GM19438 (cell line): ENCODE results near the gene C1QTNF12.

Experiments used
- ATAC-seq: cut with Tn5 transposase; IDR thresholded peaks from one replicate; pipeline ENCODE4 v1.9.1; 2021; ENCODE audit warnings: low read depth; ENCODE audit not compliant: unreplicated experiment

The C1QTNF12 gene

DNA sequence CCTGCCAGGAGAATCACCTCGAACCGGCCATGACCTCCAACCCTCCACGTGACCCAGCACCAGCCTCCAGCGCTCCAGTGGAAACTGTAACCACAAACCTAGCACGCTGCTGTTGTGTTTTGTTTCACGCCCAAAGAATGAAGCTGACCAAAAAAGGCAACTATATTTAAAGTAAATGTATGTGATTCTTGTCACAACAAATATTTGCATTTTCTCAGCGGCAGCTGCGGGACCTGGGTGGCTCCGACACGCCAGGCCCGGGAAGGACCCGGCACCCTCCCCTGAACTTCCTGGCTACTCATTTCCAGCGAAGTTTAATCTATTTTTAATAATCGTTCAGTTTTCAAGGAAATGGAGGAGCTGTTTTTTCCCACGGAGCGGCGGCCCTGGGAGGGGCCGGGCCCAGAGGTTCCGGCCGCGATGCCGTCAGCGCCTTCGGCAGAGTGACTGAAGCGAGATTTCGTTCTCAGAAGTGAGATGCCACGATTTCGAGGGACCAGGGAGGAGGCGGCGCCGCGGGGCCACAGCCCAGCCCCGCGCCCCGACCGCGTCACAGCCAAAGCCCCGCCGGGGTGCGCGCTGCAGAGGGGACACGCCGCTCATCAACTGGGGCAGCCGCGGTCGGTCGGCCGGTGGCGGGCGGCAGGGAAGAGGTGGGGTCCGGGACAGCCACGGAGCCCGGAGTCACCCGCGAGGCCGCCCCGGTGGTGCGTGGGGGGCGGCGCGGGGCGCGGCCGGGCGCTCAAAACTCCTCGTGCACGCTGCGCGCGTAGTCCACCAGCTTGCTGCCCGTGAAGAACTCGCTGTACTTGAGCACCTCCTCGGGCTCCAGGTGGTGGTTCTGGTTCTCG, 29.5 kb downstream of the C1QTNF12 start:
- ATAC-seq, result no peak

DNA sequence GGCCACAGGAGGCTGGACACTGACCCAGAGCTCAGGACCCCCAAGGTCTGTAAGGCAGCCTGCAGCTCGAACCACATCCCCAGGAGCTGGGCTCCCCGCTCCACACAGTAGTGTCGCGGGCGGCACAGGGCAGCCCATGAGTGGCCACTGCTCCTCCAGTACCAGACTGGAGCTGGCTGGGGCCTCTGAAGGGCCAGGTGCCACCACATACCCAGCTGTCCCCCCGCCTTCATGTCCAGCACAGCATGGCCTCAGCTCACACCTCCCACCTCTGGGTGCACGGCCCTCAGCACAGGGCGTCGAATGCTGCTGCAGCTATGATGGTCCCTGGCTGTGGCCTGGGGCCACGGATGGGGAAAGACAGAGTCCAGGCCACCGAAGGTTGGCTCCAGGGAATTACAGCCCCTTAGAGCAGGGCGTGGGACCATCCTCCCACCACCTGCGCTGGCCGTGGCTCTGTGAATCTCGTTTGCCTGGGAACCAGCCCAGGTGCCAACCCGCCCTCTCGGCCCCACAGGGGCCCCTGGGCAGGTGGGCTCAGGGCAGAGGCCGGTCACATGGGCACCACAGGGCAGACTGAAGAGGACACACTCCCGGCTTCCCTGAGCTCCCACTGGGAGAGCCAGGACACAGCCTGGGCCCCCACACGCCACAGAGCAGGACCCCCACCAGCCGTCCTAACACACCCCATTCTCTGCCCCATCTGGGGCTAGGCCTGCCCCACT, 30.5 kb downstream of the C1QTNF12 start:
- ATAC-seq, result no peak

DNA sequence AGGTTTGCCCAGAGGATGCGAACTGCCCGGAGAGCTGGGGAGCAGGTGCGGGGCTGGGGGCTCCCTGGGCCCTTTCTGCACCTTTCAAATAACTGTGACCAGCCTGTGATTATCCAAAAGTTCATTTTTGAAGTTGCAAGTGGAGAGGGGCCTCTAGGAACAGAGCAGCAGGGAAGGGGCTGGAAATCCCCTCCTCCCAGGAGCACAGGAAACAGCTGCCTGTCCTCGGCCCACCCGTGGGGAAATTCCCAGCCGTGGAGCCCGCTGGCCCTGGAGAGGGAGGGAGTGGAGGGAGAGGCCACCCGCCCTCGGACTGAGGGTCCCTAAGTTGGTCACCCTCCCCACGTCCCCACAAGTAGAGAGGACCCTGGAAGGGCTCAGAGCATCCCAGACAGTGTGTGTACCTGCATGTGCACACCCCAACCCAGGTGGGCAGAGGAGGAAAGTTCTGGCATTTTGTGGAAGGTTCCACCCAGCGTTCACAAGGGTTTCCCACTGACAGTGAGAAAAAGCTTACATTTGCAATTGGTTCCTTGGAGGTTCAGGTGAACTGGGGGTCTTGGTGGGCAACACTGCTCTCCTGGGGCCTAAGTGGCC, 31.3 kb downstream of the C1QTNF12 start:
- ATAC-seq, result no peak

DNA sequence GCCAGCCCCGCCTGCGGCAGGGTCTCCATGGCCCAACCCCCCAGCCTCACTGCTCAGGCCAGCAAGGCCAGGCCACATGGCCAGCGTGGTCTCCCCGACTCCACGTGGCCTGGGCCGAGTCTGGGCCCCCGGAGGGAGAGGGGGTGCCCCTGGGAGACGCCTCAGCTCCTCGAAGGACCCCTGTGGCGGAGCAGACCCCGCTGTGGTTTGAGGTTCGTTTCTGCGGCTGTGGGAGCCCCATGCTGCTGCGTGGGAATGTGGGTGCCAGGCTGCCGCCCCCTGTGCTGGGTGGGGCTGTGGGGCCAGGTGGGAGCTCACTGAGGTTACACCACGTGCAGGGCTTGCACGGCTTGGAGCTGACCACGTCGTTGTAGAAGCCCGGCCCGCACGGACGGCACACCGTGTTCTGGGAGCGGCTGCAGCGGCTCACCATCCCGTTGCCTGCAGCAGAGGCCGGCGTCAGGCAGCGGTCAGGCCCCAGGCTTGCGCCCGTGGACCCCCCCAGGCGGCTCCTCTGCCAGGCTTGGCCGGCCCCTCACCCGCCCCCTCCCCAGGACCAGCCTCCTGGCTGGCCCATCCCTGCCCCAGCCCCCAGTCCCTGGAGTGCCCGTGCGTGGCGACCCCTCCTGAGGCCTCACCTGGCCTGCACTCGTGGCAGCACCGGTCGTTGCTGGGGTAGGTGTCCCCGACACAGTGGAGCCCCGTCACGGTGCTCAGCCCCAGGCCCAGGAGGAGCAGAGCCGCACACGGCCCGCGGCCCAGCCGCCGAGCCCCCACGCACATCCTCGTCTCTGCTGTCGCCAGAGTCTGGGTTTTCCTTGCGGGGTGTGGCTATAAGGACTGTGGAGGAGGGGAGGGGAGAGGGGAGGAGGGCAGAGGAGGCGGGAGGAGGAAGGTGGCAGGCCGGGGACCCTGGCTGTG, 32.9 kb downstream of the C1QTNF12 start, which contains the start of gene TNFRSF4:
TNFRSF4 (minus strand) TSS at position 809 of the 921 bp plus-strand sequence; CDS start at position 783, 26 bp downstream.
- ATAC-seq, result no peak

DNA sequence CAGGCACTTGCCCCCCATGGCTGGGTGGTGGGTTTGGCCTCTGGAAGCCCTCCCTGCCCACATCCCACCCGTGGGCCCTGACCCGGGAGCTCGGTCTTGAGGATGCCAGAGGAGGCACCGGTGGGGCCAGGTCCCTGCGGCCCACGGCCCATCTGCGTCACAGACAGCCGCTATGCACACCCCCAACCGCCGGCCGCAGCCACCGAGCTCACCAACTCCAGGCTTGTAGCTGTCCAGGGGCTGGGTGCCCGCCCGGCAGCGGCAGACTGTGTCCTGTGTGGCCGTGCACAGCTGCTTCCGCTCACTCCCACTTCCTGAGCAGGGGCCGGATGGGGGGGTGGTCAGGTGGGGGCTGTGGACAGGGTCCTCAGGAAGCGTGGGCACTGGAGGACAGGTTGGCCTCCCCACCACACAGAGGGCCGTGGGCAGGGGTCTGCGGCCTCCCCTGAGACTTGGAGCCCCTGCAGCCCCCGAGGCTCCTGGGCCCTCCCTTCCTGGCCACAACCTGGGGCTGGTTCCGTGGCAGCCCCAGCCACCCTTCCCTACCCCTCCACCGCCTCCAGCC, 33.7 kb downstream of the C1QTNF12 start:
- ATAC-seq, result no peak

DNA sequence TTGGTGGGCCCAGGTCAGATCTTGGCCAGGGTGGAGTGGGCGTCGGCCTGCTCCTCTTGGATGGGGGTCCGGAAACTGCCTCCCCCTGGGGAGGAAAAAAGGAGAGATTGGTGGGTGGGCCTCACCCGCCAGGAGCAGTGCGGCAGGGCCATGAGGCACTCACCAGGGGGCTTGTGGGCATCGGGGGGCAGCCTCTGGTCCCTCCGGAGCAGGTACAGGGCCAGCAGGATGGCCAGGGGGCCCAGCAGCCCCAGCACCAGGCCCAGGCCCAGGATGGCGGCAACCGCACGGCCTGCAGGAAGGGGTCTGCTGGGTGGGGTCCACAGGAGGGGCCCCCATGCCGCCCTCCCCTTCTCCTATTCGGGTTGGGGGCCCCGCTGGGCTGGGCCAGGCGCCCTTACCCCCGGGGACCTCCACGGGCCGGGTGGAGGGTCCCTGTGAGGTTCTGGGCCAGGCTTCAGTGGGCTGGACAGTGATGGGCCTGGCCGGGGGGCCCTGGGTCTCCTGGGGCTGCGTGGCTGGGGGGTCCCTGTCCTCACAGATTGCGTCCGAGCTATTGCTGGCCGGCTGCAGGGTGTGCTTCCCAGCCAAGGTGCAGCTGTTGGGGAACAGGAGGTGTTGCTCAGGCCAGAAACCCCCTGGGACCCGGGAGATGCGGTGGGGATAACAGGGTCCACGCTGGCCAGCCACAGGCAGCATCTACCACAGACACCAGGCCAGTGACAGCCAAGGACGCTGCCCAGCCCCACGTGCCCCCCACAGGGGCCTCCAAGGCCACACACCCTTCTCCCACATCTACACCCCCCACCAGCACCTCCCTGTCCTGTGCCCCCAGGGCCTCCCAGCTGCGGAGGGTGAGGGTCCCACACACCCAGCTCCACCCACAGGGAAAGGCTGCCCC, 34.7 kb downstream of the C1QTNF12 start:
- ATAC-seq, result no peak

DNA sequence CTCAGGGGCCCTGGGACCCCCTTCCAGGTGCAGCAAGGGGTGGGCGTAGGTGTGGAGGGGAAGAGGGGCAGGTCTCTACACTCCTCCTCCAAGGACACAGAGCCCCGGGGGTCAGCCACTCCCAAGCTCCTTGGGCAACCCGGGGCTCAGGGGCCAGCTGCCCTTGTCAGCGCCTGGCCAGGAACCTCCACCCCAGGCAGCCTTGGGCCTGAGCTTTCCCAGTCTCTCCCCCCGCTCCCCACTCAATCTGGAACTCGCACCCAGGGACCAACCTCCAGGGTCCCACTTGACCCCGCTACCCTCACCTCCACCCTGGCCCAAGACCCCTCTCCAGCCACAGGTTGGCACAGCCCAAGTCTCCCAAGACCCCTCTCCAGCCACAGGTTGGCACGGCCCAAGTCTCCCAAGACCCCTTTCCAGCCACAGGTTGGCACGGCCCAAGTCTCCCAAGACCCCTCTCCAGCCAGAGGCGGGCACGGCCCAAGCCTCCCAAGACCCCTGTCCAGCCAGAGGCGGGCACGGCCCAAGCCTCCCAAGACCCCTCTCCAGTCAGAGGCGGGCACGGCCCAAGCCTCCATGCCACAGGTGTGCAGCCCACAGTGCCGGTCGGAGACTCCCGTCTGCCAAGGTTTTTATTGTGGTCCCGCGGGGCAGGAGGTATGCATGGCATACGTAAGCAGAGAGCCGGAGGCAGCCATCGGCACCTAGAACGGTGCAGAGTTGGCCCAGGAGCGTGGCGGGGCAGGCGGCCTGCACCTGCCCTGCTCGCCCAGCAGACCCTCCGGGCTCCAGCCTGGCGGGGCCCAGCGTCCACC, 35.6 kb downstream of the C1QTNF12 start:
- ATAC-seq, result no peak

DNA sequence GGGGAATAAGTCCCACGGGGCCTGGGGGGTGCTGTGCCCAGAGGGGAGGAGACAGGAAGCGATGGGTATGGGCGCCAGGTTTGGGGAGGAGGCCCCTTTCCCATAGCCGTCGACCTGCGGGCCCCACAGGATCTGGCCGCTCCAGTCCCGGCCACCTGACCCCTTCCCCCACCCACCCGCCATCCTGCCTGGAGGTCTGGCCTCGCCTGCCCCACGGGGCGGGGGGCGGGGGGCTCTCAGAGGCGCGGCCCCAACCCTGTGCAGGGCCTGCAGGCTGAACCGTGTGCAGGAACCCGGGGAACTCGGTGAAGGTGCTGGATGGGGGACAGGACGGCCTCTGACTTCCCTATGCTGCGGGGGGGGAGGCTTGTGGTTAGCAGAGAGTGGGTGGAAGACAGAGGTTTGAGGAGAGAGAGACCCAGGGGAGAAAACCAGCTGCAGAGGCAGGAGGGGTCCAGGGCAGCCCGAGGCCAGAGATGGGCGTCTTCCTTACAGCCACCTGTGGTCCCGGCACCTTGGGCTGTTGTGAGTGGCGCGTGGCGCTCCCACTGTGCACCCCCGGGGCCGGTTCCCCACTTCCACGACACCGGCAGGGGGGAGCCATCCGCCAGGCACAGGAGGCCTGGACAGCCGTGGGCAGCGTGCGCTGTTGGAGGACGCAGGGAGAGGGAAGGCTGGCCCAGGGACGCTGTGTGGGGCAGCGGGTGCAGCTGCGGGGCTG, 37.6 kb downstream of the C1QTNF12 start:
- ATAC-seq, result no peak

DNA sequence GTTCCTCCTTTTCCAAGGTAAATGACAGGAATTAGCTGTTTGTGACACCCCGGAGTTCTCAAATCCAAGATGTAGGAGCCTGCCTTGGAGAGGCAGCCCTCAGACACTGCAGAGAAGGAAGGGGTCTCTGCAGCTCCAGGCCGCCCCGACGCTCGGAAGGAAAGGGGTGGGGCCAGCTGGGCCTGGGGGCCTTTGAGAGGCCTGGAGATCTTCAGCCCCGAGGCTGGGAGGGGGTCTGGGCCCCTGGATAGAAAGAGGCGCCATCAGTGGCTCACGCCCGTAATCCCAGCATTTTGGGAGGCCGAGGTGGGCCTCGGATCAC, 39.0 kb downstream of the C1QTNF12 start:
- ATAC-seq, result no peak

DNA sequence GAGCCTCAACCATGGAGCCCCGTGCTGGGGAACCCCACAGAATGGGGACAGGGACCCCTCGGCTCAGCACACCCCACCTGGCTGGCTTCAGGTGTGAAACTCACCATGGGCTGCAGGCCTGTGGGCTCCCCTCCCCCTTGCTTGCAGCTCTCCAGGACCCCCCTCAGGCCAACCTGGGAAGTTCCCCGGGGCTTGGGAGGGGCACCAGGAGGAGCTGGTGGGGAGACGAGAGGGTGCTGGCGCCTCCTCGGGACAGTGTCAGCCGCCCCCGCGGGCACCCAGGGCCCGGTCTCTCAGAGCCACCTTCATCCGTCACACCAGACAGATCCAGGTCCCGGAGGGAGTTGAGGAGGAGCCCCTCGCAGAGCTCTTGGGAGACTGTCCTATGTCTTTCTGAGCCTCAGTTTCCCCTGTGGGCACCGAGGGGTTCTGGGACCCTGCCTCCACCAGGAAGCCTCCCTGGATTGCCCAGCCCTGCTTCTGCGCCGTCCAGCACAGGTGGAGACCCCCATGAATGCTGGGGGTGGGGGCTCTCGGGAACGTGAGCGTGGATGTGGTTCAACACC, 39.5 kb downstream of the C1QTNF12 start:
- ATAC-seq, result no peak

DNA sequence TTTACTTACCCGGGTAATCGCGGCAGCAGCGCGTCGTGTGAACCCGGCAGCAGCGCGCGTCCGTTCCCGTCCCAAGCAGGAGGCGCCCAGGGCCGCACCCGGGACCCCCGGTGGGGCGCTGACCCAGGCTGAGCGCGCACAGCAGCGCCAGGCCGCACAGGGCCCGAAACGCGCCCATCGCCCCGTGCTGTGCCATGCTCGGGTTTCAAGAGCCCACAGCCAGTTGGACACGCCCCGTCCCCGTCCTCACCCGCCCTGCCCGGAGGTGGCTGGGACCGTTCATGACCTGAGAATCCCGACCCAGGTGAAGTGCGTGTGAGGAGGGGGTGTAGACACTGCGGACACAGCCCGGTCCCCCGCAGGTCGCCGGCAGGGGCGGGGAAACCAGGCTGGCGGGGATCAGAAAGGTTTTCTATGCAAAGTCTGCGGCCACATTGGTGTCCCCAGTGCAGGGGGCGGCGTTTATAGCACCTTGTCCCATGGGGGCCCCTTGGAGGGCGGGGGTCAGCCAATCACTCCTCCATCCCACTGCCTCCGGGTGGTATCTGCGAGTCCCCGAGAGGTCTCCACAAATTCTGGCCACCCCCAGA, 40.1 kb downstream of the C1QTNF12 start, which contains the start of gene TNFRSF18:
TNFRSF18 (minus strand) TSS at position 217 of the 590 bp plus-strand sequence; CDS start at position 196, 21 bp downstream.
- no peak for ATAC-seq

DNA sequence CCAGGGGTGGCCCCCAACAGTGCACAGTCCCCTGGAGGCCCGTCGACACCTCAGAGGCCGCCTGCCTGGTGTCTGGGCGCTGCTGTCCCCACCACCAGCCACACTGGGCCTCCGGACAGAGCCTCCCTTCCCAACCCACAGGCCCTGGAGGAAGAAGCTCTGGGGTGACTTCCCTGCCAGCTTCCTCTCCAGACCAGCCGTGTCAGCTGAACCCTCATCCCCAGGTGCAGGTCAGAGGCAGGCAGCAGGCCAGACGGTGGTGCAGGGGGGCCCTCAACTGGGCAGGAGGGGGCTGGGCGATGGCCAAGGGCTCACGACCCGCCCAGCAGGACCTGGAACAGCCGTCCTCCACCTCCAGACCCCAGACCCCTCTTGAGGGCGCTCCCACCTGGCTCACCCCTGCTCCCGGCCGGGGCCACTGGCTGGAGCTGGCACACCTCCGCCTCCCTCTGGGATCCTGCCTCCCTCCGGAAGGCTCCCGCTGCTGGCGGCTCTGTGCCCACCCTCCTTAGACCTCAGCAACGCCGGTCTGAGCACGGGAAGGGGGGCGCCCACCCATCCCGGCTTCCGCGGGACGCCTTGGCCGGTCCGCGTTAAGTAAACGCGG, 40.6 kb downstream of the C1QTNF12 start:
- ATAC-seq, result no peak

DNA sequence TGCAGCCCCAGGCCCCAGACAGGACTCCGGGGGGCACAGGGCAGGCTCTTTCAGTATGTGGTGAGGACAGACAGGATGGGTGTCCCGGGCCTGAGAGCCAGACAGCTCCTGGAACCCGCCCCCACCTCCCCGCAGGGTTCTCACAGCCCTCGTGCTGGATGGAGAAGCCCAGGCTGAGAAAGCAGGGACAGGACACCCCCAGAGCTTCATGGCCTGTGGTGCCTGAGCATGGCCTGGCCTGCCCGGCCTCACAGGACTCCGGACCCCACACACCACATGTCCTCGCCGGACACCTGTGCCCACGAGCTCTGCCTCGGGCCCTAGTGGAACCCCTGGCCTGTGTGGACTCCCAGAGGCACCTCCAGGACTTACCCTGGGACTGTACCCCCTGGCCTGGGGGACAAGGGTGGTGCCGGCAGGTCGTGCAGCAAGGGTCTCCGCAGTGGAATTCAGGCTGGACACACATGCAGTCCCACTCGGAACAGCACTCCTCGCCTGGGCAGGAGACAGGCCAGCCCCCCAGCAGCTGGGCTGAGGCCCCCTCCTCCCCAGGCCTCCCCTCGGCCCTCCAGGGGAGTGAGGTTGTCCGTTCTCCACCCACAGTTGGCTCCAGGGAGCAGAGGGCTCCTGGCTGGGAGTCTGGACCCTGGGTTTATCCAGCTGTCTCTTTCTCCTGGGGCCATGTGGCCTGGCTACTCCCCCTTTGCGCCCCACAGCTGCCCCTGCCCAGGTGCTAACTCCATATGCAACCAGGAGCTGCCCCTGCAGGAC, 41.3 kb downstream of the C1QTNF12 start:
- ATAC-seq, result no peak

DNA sequence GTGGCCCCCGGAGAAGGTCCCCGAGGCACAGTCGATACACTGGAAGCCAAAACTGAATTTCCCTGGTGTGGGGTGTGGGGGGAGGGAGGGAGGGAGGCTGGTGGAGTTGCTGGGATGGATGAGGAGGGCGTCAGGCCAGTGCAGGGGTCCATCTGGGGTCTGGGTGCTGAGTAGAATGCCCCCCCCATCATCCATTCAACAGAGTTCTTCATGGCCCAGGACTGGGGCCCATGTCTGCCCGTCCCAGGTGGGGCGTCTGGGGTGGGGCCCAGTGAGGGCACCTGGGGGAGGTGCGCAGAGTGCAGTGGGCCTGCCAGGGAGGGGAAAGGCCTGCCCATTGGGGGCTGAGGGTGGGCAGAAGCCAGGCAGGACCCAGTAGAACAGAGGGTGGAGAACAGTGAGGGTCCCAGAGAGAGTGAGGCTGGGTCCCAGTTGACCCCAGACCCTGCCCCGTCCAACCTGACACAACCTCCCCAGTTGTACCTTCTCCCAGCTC, 42.0 kb downstream of the C1QTNF12 start:
- no peak for ATAC-seq

DNA sequence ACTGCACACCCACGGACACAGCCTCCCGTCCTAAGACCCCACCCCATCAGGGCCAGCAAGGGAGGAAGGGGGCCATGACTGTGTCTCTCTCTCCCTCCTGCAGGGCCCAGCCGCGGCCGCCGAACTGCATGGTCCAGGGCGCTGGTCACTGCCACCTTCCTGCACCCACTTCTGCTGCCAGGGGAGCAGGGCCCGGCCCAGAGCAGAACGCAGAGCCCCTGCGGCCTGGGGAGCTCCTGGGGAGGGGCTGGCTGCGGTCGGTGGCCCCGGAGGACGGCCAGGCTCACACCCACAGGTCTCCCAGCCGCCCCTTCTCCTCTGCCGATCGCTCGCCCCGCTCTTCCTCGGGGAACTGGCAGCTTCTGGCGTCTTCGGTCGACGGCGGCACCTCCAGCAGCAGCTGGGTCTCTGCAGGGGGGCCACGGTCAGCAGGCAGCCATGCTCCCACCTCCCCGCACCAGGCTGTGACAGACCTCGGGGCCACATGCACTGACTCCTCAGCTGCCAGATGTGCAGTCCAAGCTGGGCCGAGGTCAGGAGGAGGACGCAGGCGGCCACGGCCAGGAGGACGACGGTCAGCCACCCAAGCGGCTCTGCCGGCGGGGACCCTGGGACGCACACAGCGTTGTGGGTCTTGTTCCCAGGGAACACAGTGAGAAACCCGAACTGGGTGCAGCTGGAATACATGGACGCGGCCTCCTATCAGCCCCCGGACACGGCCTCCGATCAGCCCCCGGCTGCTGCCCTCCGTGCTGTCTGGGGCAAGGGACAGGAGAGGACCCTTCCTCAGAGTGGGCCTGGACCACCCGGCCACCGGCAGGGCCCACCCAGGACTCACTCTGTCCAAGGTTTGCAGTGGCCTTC, 42.7 kb downstream of the C1QTNF12 start:
- no peak for ATAC-seq
